Measurements from ENCODE around the gene RNF212B.
A peak's percentile ranks its signal among the peaks of the same experiment; 100 is the strongest.

The RNF212B gene

GRCh38 chr14:23297096-23297495, 59.4 kb downstream of the RNF212B start:
- no peak for DNase-seq (ENCODE audit: low read depth)

GRCh38 chr14:23297611-23298277, 60.0 kb downstream of the RNF212B start:
- DNase-seq (ENCODE audit: low read depth) = no peak

- DNase-seq (ENCODE audit: low read depth) = peak; percentile 68
These were observed 61.6 kb downstream of the RNF212B start for GRCh38 chr14:23299211-23299957.

- DNase-seq (ENCODE audit: low read depth) = no peak
These were observed 62.4 kb downstream of the RNF212B start for GRCh38 chr14:23299986-23300686.

GRCh38 chr14:23300687-23301223, 63.0 kb downstream of the RNF212B start:
- DNase-seq (ENCODE audit: low read depth) = peak; percentile 43

- peak; percentile 96 for DNase-seq (ENCODE audit: low read depth)
These were observed 63.7 kb downstream of the RNF212B start for GRCh38 chr14:23301288-23301968.

- DNase-seq (ENCODE audit: low read depth) = no peak
These were observed 64.2 kb downstream of the RNF212B start for GRCh38 chr14:23301969-23302289.

- DNase-seq (ENCODE audit: low read depth) = peak; percentile 65
These were observed 64.8 kb downstream of the RNF212B start, which contains the start of gene PPP1R3E for GRCh38 chr14:23302290-23303225. Gene PPP1R3E, minus strand, starts transcription at chr14:23302859. Its CDS starts 283 bp downstream, at chr14:23302576.

- DNase-seq (ENCODE audit: low read depth) = peak; percentile 91
These were observed 68.8 kb downstream of the RNF212B start, which contains the start of gene BCL2L2 for GRCh38 chr14:23306412-23307145. Gene BCL2L2, plus strand, starts transcription at chr14:23306833. Its CDS starts 935 bp downstream, at chr14:23307768.

- DNase-seq (ENCODE audit: low read depth) = no peak
These were observed 69.4 kb downstream of the RNF212B start for GRCh38 chr14:23307146-23307530.

GRCh38 chr14:23307687-23308644, 70.2 kb downstream of the RNF212B start:
- peak; percentile 47 for DNase-seq (ENCODE audit: low read depth)

GRCh38 chr14:23308721-23309445, 71.1 kb downstream of the RNF212B start:
- no peak for DNase-seq (ENCODE audit: low read depth)

- no peak for DNase-seq (ENCODE audit: low read depth)
These were observed 72.8 kb downstream of the RNF212B start for GRCh38 chr14:23310546-23310945.

- DNase-seq (ENCODE audit: low read depth) = no peak
These were observed 78.6 kb downstream of the RNF212B start for GRCh38 chr14:23316300-23316699.

GRCh38 chr14:23319746-23320583, 82.2 kb downstream of the RNF212B start:
- DNase-seq (ENCODE audit: low read depth) = no peak

GRCh38 chr14:23320584-23321571, 83.1 kb downstream of the RNF212B start, which contains the start of gene PABPN1:
Gene PABPN1, plus strand, starts transcription at chr14:23321457. Its CDS starts 13 bp downstream, at chr14:23321470.
- DNase-seq (ENCODE audit: low read depth) = peak; percentile 100
